Retinal pigment epithelial cell (primary cell): ENCODE results near the gene ZNF841.
"Not testable (repeated sequence)": the region's sequence is repeated elsewhere in the genome, so short reads cannot be mapped to it uniquely, and the experiment has no call there.

ENCODE experiments used
- DNase-seq: peaks from one replicate; pipeline ENCODE4 v3.0.0-alpha.2; 2010; ENCODE audit warnings: low read depth
- H3K4me3 ChIP-seq: 2 replicates; pipeline ENCODE4 v1.5.1; 2011; ENCODE audit warnings: mild to moderate bottlenecking, low read length, control low read depth, moderate library complexity
- TF ChIP-seq, protein P1 (sequence below): conservative IDR thresholded peaks from 2 replicates; pipeline ENCODE4 v1.5.1; 2011; ENCODE audit warnings: low read depth, low read length, control low read depth, inconsistent platforms

The ZNF841 gene

DNA sequence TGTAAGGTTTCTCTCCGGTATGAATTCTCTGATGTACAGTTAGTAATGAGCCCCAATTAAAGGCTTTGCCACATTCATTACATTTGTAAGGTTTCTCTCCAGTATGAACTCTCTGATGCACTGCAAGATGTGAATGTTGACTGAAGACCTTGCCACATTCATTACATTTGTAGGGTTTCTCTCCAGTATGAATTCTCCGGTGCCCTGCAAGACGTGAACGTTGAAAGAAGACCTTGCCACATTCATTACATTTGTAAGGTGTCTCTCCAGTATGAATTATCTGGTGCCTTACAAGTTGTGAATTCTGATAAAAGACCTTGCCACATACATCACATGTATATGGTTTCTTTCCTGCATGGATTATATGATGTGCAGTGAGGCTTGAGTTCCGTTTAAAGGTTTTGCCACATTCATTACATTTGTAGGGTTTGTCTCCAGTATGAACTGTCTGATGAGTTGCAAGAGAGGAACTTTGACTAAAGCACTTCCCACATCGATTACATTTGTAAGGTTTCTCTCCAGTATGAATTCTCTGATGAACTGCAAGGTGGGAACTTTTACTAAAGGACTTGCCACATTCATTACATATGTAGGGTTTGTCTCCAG lies 29.2 kb downstream of the ZNF841 start:
- no peak for DNase-seq
- TF ChIP-seq, protein P1, sequence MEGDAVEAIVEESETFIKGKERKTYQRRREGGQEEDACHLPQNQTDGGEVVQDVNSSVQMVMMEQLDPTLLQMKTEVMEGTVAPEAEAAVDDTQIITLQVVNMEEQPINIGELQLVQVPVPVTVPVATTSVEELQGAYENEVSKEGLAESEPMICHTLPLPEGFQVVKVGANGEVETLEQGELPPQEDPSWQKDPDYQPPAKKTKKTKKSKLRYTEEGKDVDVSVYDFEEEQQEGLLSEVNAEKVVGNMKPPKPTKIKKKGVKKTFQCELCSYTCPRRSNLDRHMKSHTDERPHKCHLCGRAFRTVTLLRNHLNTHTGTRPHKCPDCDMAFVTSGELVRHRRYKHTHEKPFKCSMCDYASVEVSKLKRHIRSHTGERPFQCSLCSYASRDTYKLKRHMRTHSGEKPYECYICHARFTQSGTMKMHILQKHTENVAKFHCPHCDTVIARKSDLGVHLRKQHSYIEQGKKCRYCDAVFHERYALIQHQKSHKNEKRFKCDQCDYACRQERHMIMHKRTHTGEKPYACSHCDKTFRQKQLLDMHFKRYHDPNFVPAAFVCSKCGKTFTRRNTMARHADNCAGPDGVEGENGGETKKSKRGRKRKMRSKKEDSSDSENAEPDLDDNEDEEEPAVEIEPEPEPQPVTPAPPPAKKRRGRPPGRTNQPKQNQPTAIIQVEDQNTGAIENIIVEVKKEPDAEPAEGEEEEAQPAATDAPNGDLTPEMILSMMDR: no peak
- H3K4me3 ChIP-seq: no peak overlapping the region

DNA sequence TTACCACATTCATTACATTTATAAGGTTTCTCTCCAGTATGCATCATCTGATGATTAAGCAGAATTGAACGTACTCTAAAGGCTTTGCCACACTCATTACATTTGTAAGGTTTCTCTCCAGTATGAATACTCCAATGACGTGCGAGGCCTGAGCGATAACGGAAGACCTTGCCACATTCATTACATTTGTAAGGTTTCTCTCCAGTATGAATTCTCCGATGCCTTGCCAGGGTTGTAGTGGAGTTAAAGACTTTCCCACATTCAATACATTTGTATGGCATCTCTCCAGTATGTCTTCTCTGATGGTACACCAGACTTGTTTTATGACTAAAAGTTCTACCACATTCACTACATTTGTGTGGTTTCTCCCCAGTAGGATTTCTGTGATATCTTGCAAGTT lies 30.2 kb downstream of the ZNF841 start:
- TF ChIP-seq, protein P1: no peak
- H3K4me3 ChIP-seq: no peak overlapping the region
- no peak for DNase-seq

DNA sequence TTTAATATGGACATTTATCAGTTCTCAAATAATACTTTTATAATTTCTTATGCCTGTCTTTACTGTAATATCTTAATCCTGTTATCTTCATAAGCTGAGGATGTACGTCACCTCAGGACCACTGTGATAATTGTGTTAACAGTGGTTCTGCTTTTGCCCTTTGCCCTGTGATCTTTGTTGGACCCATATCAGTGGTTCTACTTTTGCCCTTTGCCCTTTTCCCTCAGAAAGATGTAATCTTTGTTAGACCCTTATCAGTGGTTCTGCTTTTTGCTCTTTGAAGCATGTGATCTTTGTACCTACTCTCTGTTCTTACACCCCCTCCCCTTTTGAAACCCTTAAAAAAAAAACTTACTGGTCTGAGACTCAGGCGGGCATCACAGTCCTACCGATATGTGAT lies 39.1 kb downstream of the ZNF841 start:
- not testable (repeated sequence) for H3K4me3 ChIP-seq, DNase-seq

DNA sequence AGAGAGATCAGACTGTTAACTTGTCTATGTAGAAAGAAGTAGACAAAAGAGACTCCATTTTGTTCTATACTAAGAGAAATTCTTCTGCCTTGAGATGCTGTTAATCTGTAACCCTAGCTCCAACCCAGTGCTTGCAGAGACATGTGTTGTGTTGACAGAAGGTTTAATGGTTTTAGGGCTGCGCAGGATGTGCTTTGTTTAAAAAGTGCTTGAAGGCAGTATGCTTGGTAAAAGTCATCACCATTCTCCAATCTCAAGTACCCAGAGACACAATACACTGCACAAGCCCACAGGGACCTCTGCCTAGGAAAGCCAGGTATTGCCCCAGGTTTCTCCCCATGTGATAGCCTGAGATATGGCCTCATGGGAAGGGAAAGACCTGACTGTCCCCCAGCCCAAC lies 43.8 kb downstream of the ZNF841 start:
- not testable (repeated sequence) for H3K4me3 ChIP-seq, DNase-seq

DNA sequence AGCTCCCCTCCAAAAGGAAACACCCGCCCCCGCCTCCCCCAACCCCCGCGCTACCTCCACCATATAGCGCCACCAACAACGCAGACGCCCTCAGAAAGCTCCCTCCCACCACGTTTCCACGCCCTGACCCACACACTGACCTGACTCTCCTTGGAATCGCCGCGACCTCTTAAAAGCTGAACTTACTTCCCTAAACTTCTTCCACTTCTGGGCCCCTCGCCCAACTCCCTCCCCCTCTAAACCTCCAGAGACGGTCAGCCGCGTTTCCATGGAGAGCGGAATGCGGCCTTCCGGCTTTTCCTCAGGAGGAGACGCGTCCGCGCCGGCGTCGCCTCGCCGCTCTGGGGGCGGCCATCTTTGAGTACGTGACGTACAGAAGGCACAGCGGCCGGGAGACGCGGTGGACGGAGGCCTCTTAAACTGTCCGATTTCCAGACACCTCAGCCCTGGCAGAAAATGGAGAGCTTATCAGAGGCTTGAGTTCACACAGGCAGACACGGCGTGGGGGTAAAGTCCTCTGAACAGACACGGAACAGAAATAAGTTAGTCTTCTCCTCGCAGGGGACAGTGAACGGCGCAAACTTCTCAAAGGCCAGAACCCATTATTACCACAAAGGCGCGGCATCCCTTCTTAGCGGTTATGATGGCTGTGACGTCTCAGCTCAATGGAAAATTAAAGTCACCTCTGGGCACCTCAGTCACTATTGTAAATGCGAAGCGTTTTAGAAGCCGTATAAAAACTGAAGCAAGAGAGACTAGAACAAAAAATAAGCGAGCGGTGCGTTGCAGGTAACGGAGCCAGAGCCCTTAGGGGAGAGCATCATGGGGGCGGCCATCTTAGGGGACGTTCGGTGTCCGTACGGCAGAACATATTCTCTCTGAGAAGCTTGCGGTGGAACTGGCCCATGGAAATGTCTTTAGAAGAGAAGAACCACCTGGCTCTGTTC lies 46.7 kb downstream of the ZNF841 start, which contains the start of gene ZNF432:
ZNF432 (minus strand) TSS at position 284 of the 947 bp plus-strand sequence. CDS start 1,970 bp downstream, outside the sequence.
- TF ChIP-seq, protein P1: no peak
- peak; percentile 73 for DNase-seq
- peak within 1 kb of the TSS; percentile 88 for H3K4me3 ChIP-seq

DNA sequence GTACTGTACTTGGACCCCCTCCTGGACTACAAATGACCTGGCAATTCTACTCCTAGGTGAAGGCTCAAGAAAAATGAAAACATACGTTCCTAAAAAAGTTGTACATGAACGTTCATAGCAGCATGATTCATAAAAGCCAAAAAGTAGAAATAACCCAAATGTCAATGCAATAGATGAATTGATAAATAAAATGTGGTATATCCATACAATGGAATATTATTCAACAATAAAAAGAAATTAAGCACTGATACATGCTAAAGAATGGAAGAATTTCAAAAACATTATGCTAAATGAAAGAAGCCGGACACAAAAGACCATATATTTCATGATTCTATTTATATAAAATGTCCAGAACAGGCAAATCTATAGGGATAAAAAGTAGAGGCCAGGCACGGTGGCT lies 56.4 kb downstream of the ZNF841 start:
- H3K4me3 ChIP-seq: no peak overlapping the region
- no peak for DNase-seq
- TF ChIP-seq, protein P1: no peak

DNA sequence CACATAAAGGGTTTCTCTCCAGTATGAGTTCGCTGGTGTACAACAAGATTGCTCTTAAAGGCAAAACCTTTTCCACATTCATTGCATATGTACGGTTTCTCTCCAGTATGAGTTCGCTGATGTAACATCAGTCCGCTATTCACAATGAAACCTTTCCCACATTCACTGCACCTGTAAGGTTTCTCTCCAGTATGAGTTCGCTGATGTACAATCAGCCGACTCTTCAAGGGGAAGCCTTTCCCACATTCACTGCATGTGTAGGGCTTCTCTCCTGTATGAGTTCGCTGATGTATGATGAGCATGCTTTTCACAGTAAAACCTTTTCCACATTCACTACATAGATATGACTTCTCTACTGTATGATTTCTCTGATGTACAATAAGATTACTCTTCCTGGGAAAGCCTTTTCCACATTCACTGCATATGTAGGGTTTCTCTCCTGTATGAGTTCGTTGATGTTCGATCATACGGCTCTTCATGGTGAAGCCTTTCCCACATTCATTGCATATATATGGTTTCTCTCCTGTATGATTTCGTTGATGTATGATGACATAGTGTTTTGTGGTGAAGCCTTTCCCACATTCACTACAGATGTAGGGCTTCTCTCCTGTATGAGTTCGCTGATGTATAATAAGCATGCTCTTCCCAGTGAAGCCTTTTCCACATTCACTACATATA lies 61.4 kb downstream of the ZNF841 start:
- DNase-seq: no peak
- H3K4me3 ChIP-seq: no peak overlapping the region
- TF ChIP-seq, protein P1: no peak
